Ovary (tissue), 9 donors: ENCODE measurements around the gene MBNL1. TPM values are rescaled to one million over a fixed set of nuclear protein-coding genes. Genes with fewer than 3 reads are reported as not detected.

ENCODE experiments used
- DNase-seq, 5 donors: peaks; one replicate each; pipeline ENCODE4 v3.0.0-alpha.2; 2019 to 2020
- H3K27ac ChIP-seq, 2 donors: fragments of 200-600 bp; one replicate each; pipeline versions ENCODE4 v1.5.1 to v1.8.0; 2019 to 2022
- H3K27me3 ChIP-seq: fragments of 200-600 bp; one replicate; pipeline ENCODE4 v1.8.0; 2022
- H3K36me3 ChIP-seq: fragments of 200-600 bp; sonication (generic); one replicate; pipeline ENCODE4 v1.5.1; 2019
- H3K4me1 ChIP-seq: one replicate; pipeline ENCODE4 v1.8.1; 2013; ENCODE audit warnings: mild to moderate bottlenecking, moderate library complexity; ENCODE audit not compliant: insufficient read depth
- H3K4me3 ChIP-seq: fragments of 200-600 bp; sonication (generic); one replicate; pipeline ENCODE4 v1.5.1; 2017
- H3K9me3 ChIP-seq, 2 donors: fragments of 200-600 bp in 1 of 2; sonication (generic) in 1 of 2; one replicate each; pipeline versions ENCODE4 v1.5.1 to v1.8.1; 2013 to 2019; ENCODE audit warnings: mild to moderate bottlenecking in 1 of 2, moderate library complexity in 1 of 2
- EP300 ChIP-seq: sonication (generic); formaldehyde crosslinking; IDR thresholded peaks from one replicate; pipeline ENCODE4 v1.6.1; 2017; ENCODE audit warnings: antibody characterized with exemption
- POLR2A ChIP-seq: fragments of 450-650 bp; IDR thresholded peaks from one replicate; pipeline ENCODE4 v1.6.1; 2017; ENCODE audit warnings: antibody characterized with exemption, mild to moderate bottlenecking, moderate library complexity
- WGBS, 3 donors: extraction: QIAGEN DNeasy Blood & Tissue Kit in 1 of 3; methylation state at CpG; one replicate each; pipeline versions ENCODE4 v1.1.5 to v1.1.7; 2013 to 2017; 5-methylcytosine and 5-hydroxymethylcytosine counted together
- intact Hi-C, 4 donors: fragments of 100-400 bp; cut with DNase I; formaldehyde crosslinking; loops; one replicate each; pipeline versions ENCODE4 v1.11.0 to v1.15.1; 2022 to 2023
- polyA plus RNA-seq, 2 donors: library from polyadenylated mRNA; stranded (reverse); fragments of 200-250 nt in 1 of 2; fragments of 350-450 nt in 1 of 2; fragmentation: Illumina TruSeq in 1 of 2; extraction: RNeasy Lipid Tissue Mini Kit (QIAGEN cat#74804) in 1 of 2; gene quantifications; one replicate each; pipeline ENCODE4 v1.2.3, GENCODE V29; 2013 to 2014
- total RNA-seq, 7 donors: library from RNA; depleted of rRNA in 2 of 7; stranded (reverse); fragments of >200 nt in 2 of 7; fragmentation: NEBNext Ultra II Directional in 3 of 7; extraction: Animal tissue kit (Norgen Biotek cat#: 25700) in 3 of 7; gene quantifications; one replicate each; pipeline versions ENCODE4 v1.1.0 to v1.2.4, GENCODE V29; 2016 to 2023
- TF ChIP-seq, protein P1 (sequence below), 3 donors: fragments of 450-650 bp in 2 of 3; fragments of 200-600 bp in 1 of 3; IDR thresholded peaks; one replicate each; pipeline versions ENCODE4 v1.5.1 to v1.8.0; 2016 to 2022; ENCODE audit warnings: antibody characterized with exemption in 3 of 3, mild to moderate bottlenecking in 1 of 3
- donor health status: DM: no; HTN: no; CAD: no; lungs with moderate emphysema.
- donor health status: DM: no; HTN: no; CAD: no.
- donor health status: Bipolar disorder and iron deficiency.
- donor health status: DM: yes; HTN: yes; CAD: no.
- donor health status: DM: no; HTN: no; CAD: no.
- donor health status: DM: yes; HTN: yes; CAD: no.

The MBNL1 gene
- total and polyA plus RNA-seq, 9 donors = 39.7 to 152 (median 123) TPM

DNA sequence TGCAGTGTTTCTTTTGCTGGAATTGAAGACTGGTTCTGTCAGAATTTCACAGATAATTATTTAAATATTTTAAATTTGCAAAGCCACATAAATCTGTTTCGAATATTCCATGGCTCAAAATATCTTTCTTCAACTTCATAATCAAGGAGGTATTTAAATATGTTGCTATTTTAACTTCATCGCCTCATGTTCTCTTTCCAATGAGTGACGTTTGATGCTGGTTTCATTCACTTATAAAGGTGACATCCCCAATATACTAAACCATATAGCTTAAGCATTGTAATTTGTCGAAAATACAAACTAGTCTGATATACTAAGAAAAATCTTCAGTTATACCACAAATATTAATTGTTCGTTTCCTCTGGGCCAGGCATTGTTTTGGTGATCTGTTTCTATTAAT lies 22.5 kb downstream of the MBNL1 start:
- Histone ChIP-seq H3K9me3 (no peaks in the 10 kb centered on the region), H3K27ac (no peak overlapping the region), H3K4me3 (no peak overlapping the region), H3K4me1 (peaks cover 8% of the 10 kb centered on the region), H3K36me3 (no peaks in the 10 kb centered on the region), H3K27me3 (no peaks in the 10 kb centered on the region)
- intact Hi-C loops = no loop called here
- 85 to 92% (median 90%) methylated on average over 5 of the region's 5 CpGs for WGBS, 3 donors
- TF ChIP-seq, protein P1, sequence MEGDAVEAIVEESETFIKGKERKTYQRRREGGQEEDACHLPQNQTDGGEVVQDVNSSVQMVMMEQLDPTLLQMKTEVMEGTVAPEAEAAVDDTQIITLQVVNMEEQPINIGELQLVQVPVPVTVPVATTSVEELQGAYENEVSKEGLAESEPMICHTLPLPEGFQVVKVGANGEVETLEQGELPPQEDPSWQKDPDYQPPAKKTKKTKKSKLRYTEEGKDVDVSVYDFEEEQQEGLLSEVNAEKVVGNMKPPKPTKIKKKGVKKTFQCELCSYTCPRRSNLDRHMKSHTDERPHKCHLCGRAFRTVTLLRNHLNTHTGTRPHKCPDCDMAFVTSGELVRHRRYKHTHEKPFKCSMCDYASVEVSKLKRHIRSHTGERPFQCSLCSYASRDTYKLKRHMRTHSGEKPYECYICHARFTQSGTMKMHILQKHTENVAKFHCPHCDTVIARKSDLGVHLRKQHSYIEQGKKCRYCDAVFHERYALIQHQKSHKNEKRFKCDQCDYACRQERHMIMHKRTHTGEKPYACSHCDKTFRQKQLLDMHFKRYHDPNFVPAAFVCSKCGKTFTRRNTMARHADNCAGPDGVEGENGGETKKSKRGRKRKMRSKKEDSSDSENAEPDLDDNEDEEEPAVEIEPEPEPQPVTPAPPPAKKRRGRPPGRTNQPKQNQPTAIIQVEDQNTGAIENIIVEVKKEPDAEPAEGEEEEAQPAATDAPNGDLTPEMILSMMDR (IDR thresholded peaks at IDR 0.05) = no peak
- TF ChIP-seq EP300 = no peak
- no peak for TF ChIP-seq POLR2A
- DNase-seq = no peak

DNA sequence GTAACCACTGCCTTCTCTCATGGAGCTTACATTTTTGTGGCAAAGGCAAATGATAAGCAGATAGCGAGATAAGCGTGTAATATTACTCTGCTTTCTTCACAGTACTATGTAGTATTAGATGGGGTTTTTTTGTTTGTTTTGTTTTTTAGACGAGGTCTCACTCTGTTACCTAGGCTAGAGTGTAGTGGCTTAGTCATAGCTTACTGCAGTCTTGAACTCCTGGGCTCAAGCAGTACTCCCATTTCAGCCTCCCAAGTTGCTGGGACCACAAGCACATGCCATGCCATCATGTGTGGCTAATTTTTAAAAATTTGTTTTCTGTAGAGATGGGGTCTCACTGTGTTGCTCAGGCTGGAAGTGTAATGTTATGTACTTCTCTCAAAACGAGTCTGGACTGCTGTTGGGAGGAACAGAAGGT lies 22.9 kb downstream of the MBNL1 start:
- Histone ChIP-seq H3K4me1 (peaks cover 8% of the 10 kb centered on the region), H3K27me3 (no peaks in the 10 kb centered on the region), H3K36me3 (no peaks in the 10 kb centered on the region), H3K4me3 (no peak overlapping the region), H3K27ac (no peak overlapping the region), H3K9me3 (no peaks in the 10 kb centered on the region)
- intact Hi-C loops = no loop called here
- no peak for DNase-seq
- TF ChIP-seq POLR2A (no peak), EP300 (no peak)
- WGBS, 3 donors = 70 to 71% (median 71%) methylated on average over 4 of the region's 4 CpGs

DNA sequence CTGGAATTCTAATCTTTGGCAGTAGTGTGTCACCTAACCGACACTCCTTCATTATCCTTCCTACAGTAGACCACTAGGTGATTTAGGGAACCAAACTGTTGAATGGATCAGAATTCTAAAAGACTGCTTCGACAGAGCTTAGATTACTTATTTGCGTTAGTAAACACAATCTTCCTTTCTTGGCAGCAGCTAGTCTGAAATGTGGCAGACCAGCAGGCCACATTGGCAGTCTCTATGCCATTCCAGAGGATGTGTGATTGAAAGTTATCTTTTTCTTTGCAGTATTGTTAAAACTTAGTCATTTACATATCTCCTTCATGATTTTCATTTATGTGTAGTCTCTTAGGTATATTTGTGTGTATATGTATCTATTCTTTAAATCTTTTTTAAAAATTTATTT lies 23.6 kb downstream of the MBNL1 start:
- WGBS, 3 donors = 86 to 94% (median 91%) methylated on average over 3 of the region's 3 CpGs
- no peak for TF ChIP-seq POLR2A
- TF ChIP-seq, protein P1 (IDR thresholded peaks at IDR 0.05) = no peak
- no peak for TF ChIP-seq EP300
- H3K27ac ChIP-seq = no peak overlapping the region
- no peaks in the 10 kb centered on the region for H3K36me3 ChIP-seq
- peaks cover 7% of the 10 kb centered on the region for H3K4me1 ChIP-seq
- DNase-seq = no peak
- H3K4me3 ChIP-seq = no peak overlapping the region
- no peaks in the 10 kb centered on the region for H3K27me3 ChIP-seq
- intact Hi-C loops = no loop called here
- no peaks in the 10 kb centered on the region for H3K9me3 ChIP-seq

DNA sequence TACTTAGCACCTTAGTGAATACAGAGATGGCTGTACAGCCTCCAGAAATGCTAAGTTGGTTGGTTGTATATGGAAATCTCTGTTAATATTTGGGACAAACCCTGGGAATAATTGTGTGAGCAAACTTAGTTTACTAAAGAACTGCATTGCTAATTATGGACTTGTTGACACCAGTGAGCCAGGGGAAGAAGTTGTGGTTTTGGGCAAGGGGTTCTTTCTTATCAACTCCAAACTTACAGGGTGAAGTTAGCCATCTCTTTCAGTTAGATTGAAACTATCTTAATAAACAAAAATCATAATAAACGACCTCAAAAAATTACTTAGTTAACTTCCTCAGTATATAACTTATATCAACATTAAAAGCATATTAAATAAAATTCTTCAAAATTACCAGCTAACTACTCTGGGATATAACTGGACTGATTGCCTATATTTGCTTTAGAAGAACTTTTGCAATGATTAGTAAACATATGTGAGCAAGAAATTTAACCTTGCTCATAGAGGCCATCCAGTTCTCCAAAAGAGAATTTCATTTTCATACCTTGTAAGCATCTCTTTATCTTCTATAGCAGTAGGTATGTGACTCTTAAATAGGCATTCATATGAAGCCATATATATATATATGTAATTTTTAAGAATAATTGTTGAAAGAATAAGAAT lies 24.7 kb downstream of the MBNL1 start:
- Histone ChIP-seq H3K4me1 (peaks cover 8% of the 10 kb centered on the region), H3K27me3 (no peaks in the 10 kb centered on the region), H3K27ac (no peak overlapping the region), H3K9me3 (no peaks in the 10 kb centered on the region), H3K36me3 (no peaks in the 10 kb centered on the region), H3K4me3 (no peak overlapping the region)
- TF ChIP-seq EP300 = no peak
- TF ChIP-seq POLR2A = no peak
- TF ChIP-seq, protein P1 (IDR thresholded peaks at IDR 0.05) = no peak
- no peak for DNase-seq
- intact Hi-C loops = no loop called here
- WGBS, 3 donors = 41 to 67% (median 48%) methylated on average over 1 of the region's 1 CpG

DNA sequence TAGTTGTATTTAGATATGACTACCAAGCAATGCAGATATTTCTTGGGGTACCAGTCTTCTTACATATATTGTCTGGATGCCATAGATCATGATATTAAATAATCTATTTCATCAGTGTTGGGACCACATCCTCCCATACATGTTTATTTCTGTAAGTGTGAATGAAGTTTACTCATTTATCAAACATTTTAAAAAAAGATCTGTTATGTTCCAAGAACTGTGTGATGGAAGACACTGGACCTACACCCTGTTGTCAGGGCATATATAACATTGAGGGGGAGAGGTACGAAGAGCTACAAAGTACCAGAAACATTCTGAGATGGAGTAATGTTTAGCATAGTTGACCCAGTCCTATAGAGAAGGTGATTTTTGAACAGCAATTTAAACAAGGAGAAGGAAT lies 26.6 kb downstream of the MBNL1 start:
- no peaks in the 10 kb centered on the region for H3K36me3 ChIP-seq
- TF ChIP-seq, protein P1 (IDR thresholded peaks at IDR 0.05) = no peak
- TF ChIP-seq EP300 = no peak
- TF ChIP-seq POLR2A = no peak
- intact Hi-C loops = no loop called here
- no peak overlapping the region for H3K27ac ChIP-seq
- no peak for DNase-seq
- WGBS, 3 donors = 92 to 95% (median 93%) methylated on average over 1 of the region's 1 CpG
- H3K9me3 ChIP-seq = no peaks in the 10 kb centered on the region
- no peak overlapping the region for H3K4me3 ChIP-seq
- H3K4me1 ChIP-seq = peaks cover 10% of the 10 kb centered on the region
- no peaks in the 10 kb centered on the region for H3K27me3 ChIP-seq
